H1 (cell line): Measurements from ENCODE around the gene SLC6A7. TPM values are rescaled to one million over a fixed set of nuclear protein-coding genes. Genes with fewer than 3 reads are reported as not detected.

Experiments used
- RAD21 ChIP-seq, 2 experiments: IDR thresholded peaks in 1 of 2; conservative IDR thresholded peaks in 1 of 2; 2 replicates each; pipeline ENCODE4 v1.6.1; 2011; ENCODE audit warnings: low read depth in 2 of 2, low read length in 2 of 2, improper control_type of control experiment in 1 of 2, inconsistent platforms in 1 of 2, mild to moderate bottlenecking in 1 of 2, moderate library complexity in 1 of 2
- polyA plus RNA-seq, 7 experiments: library from polyadenylated mRNA; depleted of rRNA in 3 of 7; stranded (reverse) in 5 of 7; unstranded in 2 of 7; fragments of >200 nt in 5 of 7; fragments of 200-250 nt in 2 of 7; gene quantifications; 1 replicate in 5 of 7; 2 replicates in 1 of 7; 4 replicates in 1 of 7; pipeline versions ENCODE4 v1.2.1 to v1.2.3, GENCODE V29; 2011 to 2013; ENCODE audit warnings: missing spikeins in 2 of 7, mixed read lengths in 2 of 7
- total RNA-seq: library from RNA; stranded (reverse); fragmentation: NEBNext Ultra II Directional; extraction: Animal tissue kit (Norgen Biotek cat#: 25700); gene quantifications from 2 replicates; pipeline ENCODE4 v1.2.1, GENCODE V29; 2021

Gene SLC6A7
- total and polyA plus RNA-seq, 2 of the 8 experiments (the other 6 are each of a cell fraction or from before 2014, with no cell fraction given) = 0.07 to 0.12 TPM

GRCh38 chr5:150197476-150197875, 7.6 kb downstream of the SLC6A7 start (continued):
- no peak for TF ChIP-seq RAD21 (IDR thresholded peaks at IDR 0.05 in 1 of 2, conservative IDR thresholded peaks at IDR 0.05 in 1 of 2; ENCODE audit: low read depth in 2 of 2, low read length in 2 of 2)
